K562 (cell line): ENCODE data around the gene TMEM243. TPM values are rescaled to one million over a fixed set of nuclear protein-coding genes. Genes with fewer than 3 reads are reported as not detected.
A peak's percentile ranks its signal among the peaks of the same experiment; 100 is the strongest.

ENCODE experiments used
- BRD9 ChIP-seq: fragments of 450-650 bp; IDR thresholded peaks from 2 replicates; pipeline ENCODE4 v1.6.1; 2018; ENCODE audit warnings: low read depth; ENCODE audit not compliant: partially characterized antibody
- CC2D1A ChIP-seq: fragments of 450-650 bp; IDR thresholded peaks from 2 replicates; pipeline ENCODE4 v1.6.1; 2017; ENCODE audit warnings: mild to moderate bottlenecking
- E4F1 ChIP-seq: fragments of 250-450 bp; sonication (Bioruptor Pico); IDR thresholded peaks from 2 replicates; pipeline ENCODE4 v1.5.0; 2021; ENCODE audit warnings: mild to moderate bottlenecking, borderline replicate concordance
- KLF16 ChIP-seq: IDR thresholded peaks from 2 replicates; pipeline ENCODE4 v1.6.1; 2016; ENCODE audit warnings: antibody characterized with exemption
- POLR2AphosphoS2 ChIP-seq: IDR thresholded peaks from 2 replicates; pipeline ENCODE4 v1.6.1; 2012; ENCODE audit warnings: low read length, improper control_type of control experiment
- U2AF1 ChIP-seq: fragments of 200-400 bp; formaldehyde crosslinking; optimal IDR thresholded peaks from 2 replicates; pipeline ENCODE3; 2017; ENCODE audit warnings: mild to moderate bottlenecking, low read depth, low read length, moderate library complexity
- ZNF184 ChIP-seq: sonication (generic); formaldehyde crosslinking; IDR thresholded peaks from 2 replicates; pipeline ENCODE4 v1.5.0; 2020; ENCODE audit warnings: missing genetic modification reagents
- ZNF212 ChIP-seq: fragments of 450-650 bp; formaldehyde crosslinking; IDR thresholded peaks from 2 replicates; pipeline ENCODE4 v1.4.0; 2020; ENCODE audit warnings: mild to moderate bottlenecking
- ZNF639 ChIP-seq, 2 experiments: fragments of 200-800 bp in 1 of 2; sonication (Bioruptor generic) in 1 of 2; sonication (generic) in 1 of 2; formaldehyde crosslinking in 1 of 2; IDR thresholded peaks in 1 of 2; conservative IDR thresholded peaks in 1 of 2; 2 replicates each; pipeline versions ENCODE4 v1.5.0 to v1.6.1; 2016 to 2020; ENCODE audit warnings: missing compliant biosample characterization in 1 of 2, missing genetic modification characterization in 1 of 2, missing genetic modification reagents in 1 of 2
- ZNF707 ChIP-seq: fragments of 250-450 bp; sonication (Bioruptor Pico); conservative IDR thresholded peaks from 2 replicates; pipeline ENCODE4 v1.8.0; 2022; ENCODE audit warnings: inconsistent platforms, mild to moderate bottlenecking, moderate library complexity
- polyA plus RNA-seq, 8 experiments: library from polyadenylated mRNA; depleted of rRNA in 4 of 8; stranded (reverse) in 5 of 8; unstranded in 3 of 8; fragments of >200 nt; fragmentation: Nextera tagmentation in 2 of 8; fragmentation: Illumina TruSeq in 1 of 8; extraction: Ambion mirVana in 2 of 8; extraction: Trizol in 1 of 8; gene quantifications; 2 replicates each; pipeline versions ENCODE4 v1.2.1 to v1.2.3, GENCODE V29; 2011 to 2014; ENCODE audit warnings: inconsistent platforms in 1 of 8, missing spikeins in 1 of 8
- total RNA-seq, 7 experiments: library from RNA; depleted of rRNA in 6 of 7; stranded (reverse); fragments of >200 nt in 6 of 7; fragmentation: Illumina TruSeq in 2 of 7; extraction: Trizol in 2 of 7; gene quantifications; 2 replicates each; pipeline versions ENCODE4 v1.2.1 to v1.2.3, GENCODE V29; 2011 to 2021; ENCODE audit warnings: low replicate concordance in 1 of 7
- TF ChIP-seq, protein P1 (sequence below), 2 experiments: fragments of 450-650 bp; IDR thresholded peaks; 2 replicates each; pipeline ENCODE4 v1.6.1; 2016

The TMEM243 gene
- total and polyA plus RNA-seq, 9 of the 15 experiments (the other 6 are each of a cell fraction or from before 2014, with no cell fraction given) = 3.9 to 8.6 (median 6.1) TPM

- TF ChIP-seq POLR2AphosphoS2 (0 out of 2 replicates have a peak, but pooled peaks have one; percentile 65), BRD9 (no peak), KLF16 (no peak), ZNF639 (CRISPR knock-in tag; conservative IDR thresholded peaks at IDR 0.05 in 1 of 2, IDR thresholded peaks at IDR 0.05 in 1 of 2) (no peak), ZNF707 (no peak), E4F1 (CRISPR knock-in tag) (no peak), CC2D1A (no peak), ZNF212 (no peak), ZNF184 (no peak), U2AF1 (no peak)
- TF ChIP-seq, protein P1, sequence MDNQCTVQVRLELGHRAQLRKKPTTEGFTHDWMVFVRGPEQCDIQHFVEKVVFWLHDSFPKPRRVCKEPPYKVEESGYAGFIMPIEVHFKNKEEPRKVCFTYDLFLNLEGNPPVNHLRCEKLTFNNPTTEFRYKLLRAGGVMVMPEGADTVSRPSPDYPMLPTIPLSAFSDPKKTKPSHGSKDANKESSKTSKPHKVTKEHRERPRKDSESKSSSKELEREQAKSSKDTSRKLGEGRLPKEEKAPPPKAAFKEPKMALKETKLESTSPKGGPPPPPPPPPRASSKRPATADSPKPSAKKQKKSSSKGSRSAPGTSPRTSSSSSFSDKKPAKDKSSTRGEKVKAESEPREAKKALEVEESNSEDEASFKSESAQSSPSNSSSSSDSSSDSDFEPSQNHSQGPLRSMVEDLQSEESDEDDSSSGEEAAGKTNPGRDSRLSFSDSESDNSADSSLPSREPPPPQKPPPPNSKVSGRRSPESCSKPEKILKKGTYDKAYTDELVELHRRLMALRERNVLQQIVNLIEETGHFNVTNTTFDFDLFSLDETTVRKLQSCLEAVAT (IDR thresholded peaks at IDR 0.05) = no peak
- TF ChIP-seq, all 486 proteins: peak for 3
Observed at GRCh38 chr7:87199241-87199640, 20.3 kb downstream of the TMEM243 start (continued).
